Caco-2 (cell line): ENCODE measurements around the gene CLIP2. TPM values are rescaled to one million over a fixed set of nuclear protein-coding genes. Genes with fewer than 3 reads are reported as not detected.

Experiments
- BruUV-seq: library from RNA; stranded (reverse); fragments of 400-500 nt; replicated peaks from 2 replicates; lab custom pipeline; 2021; lab: Mats Ljungman, UMichigan
- CTCF ChIA-PET: fragments of 300-600 bp; sonication (Branson Sonifier 250); formaldehyde crosslinking; loops from one replicate; lab custom pipeline; 2022; ENCODE audit warnings: antibody characterized with exemption; lab: Charles Lee
- POLR2A ChIA-PET: fragments of 300-600 bp; sonication (Branson Sonifier 250); formaldehyde crosslinking; loops from one replicate; lab custom pipeline; 2022; ENCODE audit warnings: antibody characterized with exemption; lab: Charles Lee
- DNase-seq, 2 experiments: peaks; one replicate each; pipeline versions ENCODE4 v3.0.0 to v3.0.0-alpha.2; 2020 to 2022
- H3K27me3 ChIP-seq: replicated peaks from 2 replicates; pipeline ENCODE4 v1.6.0; 2011; ENCODE audit warnings: low read length; ENCODE audit not compliant: control insufficient read depth, insufficient read depth
- H3K36me3 ChIP-seq: 2 replicates; pipeline ENCODE4 v1.5.1; 2011; ENCODE audit warnings: low read length; ENCODE audit not compliant: control insufficient read depth, insufficient read depth
- H3K4me1 ChIP-seq: fragments of 250-450 bp; sonication (Bioruptor Pico); 2 replicates; pipeline ENCODE4 v1.5.1; 2020; ENCODE audit warnings: mild to moderate bottlenecking
- H3K4me3 ChIP-seq: 2 replicates; pipeline ENCODE4 v1.5.1; 2011; ENCODE audit warnings: low read depth, mild to moderate bottlenecking, control low read depth, low read length
- H3K9me3 ChIP-seq: fragments of 250-450 bp; sonication (Bioruptor Pico); 2 replicates; pipeline ENCODE4 v1.5.1; 2020; ENCODE audit warnings: mild to moderate bottlenecking, moderate library complexity
- H3K27ac Mint-ChIP-seq: one replicate; pipeline ENCODE4 v1.8.0; 2022; ENCODE audit warnings: mixed read lengths; ENCODE audit not compliant: unreplicated experiment
- H3K27me3 Mint-ChIP-seq: one replicate; pipeline ENCODE4 v1.8.0; 2022; ENCODE audit warnings: mixed read lengths; ENCODE audit not compliant: insufficient read depth, unreplicated experiment
- H3K36me3 Mint-ChIP-seq: one replicate; pipeline ENCODE4 v1.8.0; 2022; ENCODE audit warnings: mild to moderate bottlenecking, mixed read lengths; ENCODE audit not compliant: insufficient read depth, unreplicated experiment
- H3K4me1 Mint-ChIP-seq: one replicate; pipeline ENCODE4 v1.8.0; 2022; ENCODE audit warnings: low read depth, mixed read lengths; ENCODE audit not compliant: unreplicated experiment
- H3K4me3 Mint-ChIP-seq: one replicate; pipeline ENCODE4 v1.8.0; 2022; ENCODE audit warnings: mild to moderate bottlenecking, moderate library complexity, mixed read lengths; ENCODE audit not compliant: unreplicated experiment
- H3K9me3 Mint-ChIP-seq: one replicate; pipeline ENCODE4 v1.8.0; 2022; ENCODE audit warnings: mixed read lengths; ENCODE audit not compliant: unreplicated experiment
- intact Hi-C: fragments of 100-400 bp; cut with micrococcal nuclease; formaldehyde crosslinking; loops from one replicate; pipeline ENCODE4 v1.10.0; 2022; ENCODE audit not compliant: unreplicated experiment
- total RNA-seq: library from RNA; stranded (reverse); gene quantifications from 2 replicates; pipeline ENCODE4 v1.2.3, GENCODE V29; 2022
- TF ChIP-seq, protein P1 (sequence below), 2 experiments: fragments of 200-600 bp in 1 of 2; IDR thresholded peaks; 1 replicate in 1 of 2; 2 replicates in 1 of 2; pipeline versions ENCODE4 v1.5.1 to v1.8.0; 2011 to 2022; ENCODE audit warnings: antibody characterized with exemption in 1 of 2, control low read depth in 1 of 2, inconsistent platforms in 1 of 2, low read depth in 1 of 2, low read length in 1 of 2, mild to moderate bottlenecking in 1 of 2, moderate library complexity in 1 of 2; ENCODE audit not compliant: insufficient read depth in 1 of 2, severe bottlenecking in 1 of 2, unreplicated experiment in 1 of 2

CLIP2 gene
- total RNA-seq, 1 experiment from 2014 or later: 19.5 TPM

DNA sequence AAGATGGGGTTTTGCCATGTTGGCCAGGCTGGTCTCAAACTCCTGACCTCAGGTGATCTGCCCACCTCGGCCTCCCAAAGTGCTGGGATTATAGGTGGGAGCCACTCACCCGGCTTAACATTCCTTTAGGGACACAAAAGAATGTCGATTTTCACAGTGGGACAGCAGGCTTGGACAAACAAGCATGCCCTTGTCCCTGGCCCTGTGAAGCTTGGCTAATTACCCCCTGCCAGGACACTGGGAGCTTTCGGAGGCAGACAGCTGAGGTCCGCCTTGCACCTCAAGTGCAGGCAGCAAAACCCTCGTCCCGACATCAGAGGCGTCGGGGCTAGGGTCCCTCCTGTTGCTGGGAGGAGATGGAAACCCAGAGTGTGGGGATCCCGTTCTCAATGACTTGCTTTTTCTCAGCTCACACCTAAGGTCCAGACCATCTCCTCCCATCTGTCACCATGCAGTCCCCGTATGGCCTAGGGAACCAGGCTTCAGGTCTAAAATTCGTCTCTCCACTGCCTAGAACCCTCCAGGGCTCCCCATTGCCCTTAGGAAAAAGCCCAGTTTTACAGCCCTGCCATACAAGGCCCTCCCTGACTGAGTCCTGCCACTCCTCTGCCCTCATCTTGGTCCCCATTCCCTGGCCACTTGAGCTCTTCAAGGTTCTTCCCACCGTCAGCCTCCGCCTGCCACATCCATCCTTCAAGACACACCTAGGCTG, 6.3 kb upstream of the CLIP2 start:
- no peaks in the 10 kb centered on the region for H3K27me3 Mint-ChIP-seq
- Histone ChIP-seq H3K4me3 (no peak overlapping the region), H3K27me3 (no peaks in the 10 kb centered on the region), H3K9me3 (no peaks in the 10 kb centered on the region), H3K36me3 (no peaks in the 10 kb centered on the region), H3K4me1 (peaks cover 35% of the 10 kb centered on the region)
- no peak for DNase-seq
- ChIA-PET CTCF (interaction anchor here (0.6 to 0.7 kb wide), 3 partner anchors 8 to 252 kb away, joined by 3 to 4 read pairs (median 4); no protein-coding TSS in a partner anchor), POLR2A (interaction anchor here (0.6 kb wide), 1 partner anchor 50 kb away, joined by 9 read pairs; no protein-coding TSS in a partner anchor)
- no peak overlapping the region for H3K4me3 Mint-ChIP-seq
- H3K9me3 Mint-ChIP-seq: no peaks in the 10 kb centered on the region
- peaks cover 20% of the 10 kb centered on the region for H3K4me1 Mint-ChIP-seq
- H3K27ac Mint-ChIP-seq: no peak overlapping the region
- no TSS peak for BruUV-seq
- TF ChIP-seq, protein P1, sequence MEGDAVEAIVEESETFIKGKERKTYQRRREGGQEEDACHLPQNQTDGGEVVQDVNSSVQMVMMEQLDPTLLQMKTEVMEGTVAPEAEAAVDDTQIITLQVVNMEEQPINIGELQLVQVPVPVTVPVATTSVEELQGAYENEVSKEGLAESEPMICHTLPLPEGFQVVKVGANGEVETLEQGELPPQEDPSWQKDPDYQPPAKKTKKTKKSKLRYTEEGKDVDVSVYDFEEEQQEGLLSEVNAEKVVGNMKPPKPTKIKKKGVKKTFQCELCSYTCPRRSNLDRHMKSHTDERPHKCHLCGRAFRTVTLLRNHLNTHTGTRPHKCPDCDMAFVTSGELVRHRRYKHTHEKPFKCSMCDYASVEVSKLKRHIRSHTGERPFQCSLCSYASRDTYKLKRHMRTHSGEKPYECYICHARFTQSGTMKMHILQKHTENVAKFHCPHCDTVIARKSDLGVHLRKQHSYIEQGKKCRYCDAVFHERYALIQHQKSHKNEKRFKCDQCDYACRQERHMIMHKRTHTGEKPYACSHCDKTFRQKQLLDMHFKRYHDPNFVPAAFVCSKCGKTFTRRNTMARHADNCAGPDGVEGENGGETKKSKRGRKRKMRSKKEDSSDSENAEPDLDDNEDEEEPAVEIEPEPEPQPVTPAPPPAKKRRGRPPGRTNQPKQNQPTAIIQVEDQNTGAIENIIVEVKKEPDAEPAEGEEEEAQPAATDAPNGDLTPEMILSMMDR (IDR thresholded peaks at IDR 0.05; ENCODE audit: insufficient read depth in 1 of 2, low read depth in 1 of 2, low read length in 1 of 2, severe bottlenecking in 1 of 2, unreplicated experiment in 1 of 2): no peak
- intact Hi-C loops: no loop called here
- peaks cover 8% of the 10 kb centered on the region for H3K36me3 Mint-ChIP-seq

DNA sequence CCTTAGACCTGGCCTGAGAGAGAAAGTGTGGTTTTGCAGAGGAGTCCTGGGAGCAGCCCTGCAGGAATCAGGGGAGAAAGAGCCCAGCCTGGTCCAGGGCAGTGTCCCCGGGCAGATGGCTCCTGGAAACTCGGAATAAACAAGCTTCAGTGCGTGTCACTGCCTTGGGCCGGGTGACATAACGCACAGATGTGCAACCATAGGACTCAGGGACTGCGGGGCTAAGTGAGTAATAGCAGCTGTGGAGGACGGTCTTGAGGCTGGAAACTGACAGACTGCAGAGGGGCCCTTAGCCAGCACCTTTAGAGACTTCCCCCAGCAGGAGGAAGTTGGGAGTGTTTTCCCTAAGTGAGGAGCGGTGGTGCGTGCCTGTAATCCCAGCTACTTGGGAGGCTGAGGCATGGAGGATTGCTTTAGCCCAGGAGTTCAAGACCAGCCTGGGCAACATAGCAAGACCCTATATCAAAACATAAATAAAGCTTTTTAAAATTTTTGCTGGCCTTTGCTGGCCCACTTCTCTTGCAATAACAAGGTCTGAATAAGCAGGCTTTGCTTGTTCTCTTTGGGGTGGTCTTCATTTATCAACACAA, 5.3 kb upstream of the CLIP2 start:
- H3K4me1 ChIP-seq: peaks cover 30% of the 10 kb centered on the region
- Mint-ChIP-seq H3K4me1 (peaks cover 20% of the 10 kb centered on the region), H3K27me3 (no peaks in the 10 kb centered on the region), H3K9me3 (no peaks in the 10 kb centered on the region), H3K36me3 (peaks cover 10% of the 10 kb centered on the region), H3K4me3 (no peak overlapping the region), H3K27ac (no peak overlapping the region)
- no peaks in the 10 kb centered on the region for H3K9me3 ChIP-seq
- DNase-seq: no peak
- CTCF ChIA-PET: interaction anchor here (0.5 to 2.0 kb wide), 2 partner anchors 9 to 168 kb away, joined by 4 to 11 read pairs; no protein-coding TSS in a partner anchor
- TF ChIP-seq, protein P1 (IDR thresholded peaks at IDR 0.05; ENCODE audit: insufficient read depth in 1 of 2, low read depth in 1 of 2, low read length in 1 of 2, severe bottlenecking in 1 of 2, unreplicated experiment in 1 of 2): no peak
- POLR2A ChIA-PET: no interaction called here
- no peak overlapping the region for H3K4me3 ChIP-seq
- no TSS peak for BruUV-seq
- intact Hi-C loops: no loop called here
- no peaks in the 10 kb centered on the region for H3K36me3 ChIP-seq
- H3K27me3 ChIP-seq: no peaks in the 10 kb centered on the region

DNA sequence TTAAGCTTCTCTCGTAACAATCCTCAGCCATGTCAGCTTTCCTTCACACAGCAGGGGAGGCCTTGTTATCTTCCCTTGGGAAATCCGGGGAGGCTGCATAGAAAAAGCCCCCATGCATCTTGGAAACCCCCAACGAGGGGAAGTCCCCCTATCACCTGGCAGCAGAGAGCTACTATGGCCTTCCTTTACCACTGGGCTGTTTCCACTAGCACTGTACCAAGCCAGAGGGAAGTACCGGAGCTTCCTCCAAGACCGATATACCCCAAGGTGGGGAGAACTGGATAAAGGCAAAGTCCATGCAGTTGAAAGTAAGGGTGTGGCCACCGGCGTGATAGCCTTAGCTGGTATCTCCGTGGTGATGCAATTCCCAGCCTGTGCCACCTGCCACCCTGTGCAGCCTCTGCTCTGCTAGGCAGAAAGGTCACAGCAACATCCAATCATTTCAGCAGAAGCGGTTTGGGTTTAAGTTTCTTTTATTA, 4.4 kb upstream of the CLIP2 start:
- peak; percentile 61 to 79 for DNase-seq
- Mint-ChIP-seq H3K4me1 (peaks cover 14% of the 10 kb centered on the region), H3K27ac (no peak overlapping the region), H3K36me3 (peaks cover 14% of the 10 kb centered on the region), H3K9me3 (no peaks in the 10 kb centered on the region), H3K27me3 (no peaks in the 10 kb centered on the region), H3K4me3 (no peak overlapping the region)
- no peaks in the 10 kb centered on the region for H3K36me3 ChIP-seq
- no peaks in the 10 kb centered on the region for H3K27me3 ChIP-seq
- no peaks in the 10 kb centered on the region for H3K9me3 ChIP-seq
- intact Hi-C loops: no loop called here
- CTCF ChIA-PET: interaction anchor here (2.0 kb wide), 1 partner anchor 9 kb away, joined by 11 read pairs; no protein-coding TSS in a partner anchor
- no TSS peak for BruUV-seq
- no peak overlapping the region for H3K4me3 ChIP-seq
- TF ChIP-seq, protein P1 (IDR thresholded peaks at IDR 0.05; ENCODE audit: insufficient read depth in 1 of 2, low read depth in 1 of 2, low read length in 1 of 2, severe bottlenecking in 1 of 2, unreplicated experiment in 1 of 2): no peak
- H3K4me1 ChIP-seq: peaks cover 22% of the 10 kb centered on the region
- POLR2A ChIA-PET: no interaction called here
